K562 (cell line): Measurements from ENCODE around the gene HAS3. TPM values are rescaled to one million over a fixed set of nuclear protein-coding genes. Genes with fewer than 3 reads are reported as not detected.

Experiments used
- BRCA1 ChIP-seq, 2 experiments: fragments of 450-650 bp in 1 of 2; sonication (generic) in 1 of 2; formaldehyde crosslinking in 1 of 2; IDR thresholded peaks; 2 replicates each; pipeline versions ENCODE4 v1.5.0 to v1.6.1; 2017 to 2020; ENCODE audit warnings: mild to moderate bottlenecking in 1 of 2, missing genetic modification reagents in 1 of 2
- CBFA2T2 ChIP-seq: fragments of 450-650 bp; conservative IDR thresholded peaks from 2 replicates; pipeline ENCODE4 v1.6.1; 2017; ENCODE audit warnings: mild to moderate bottlenecking
- CCNT2 ChIP-seq: IDR thresholded peaks from 2 replicates; pipeline ENCODE4 v1.6.1; 2011; ENCODE audit warnings: borderline replicate concordance, low read depth, mild to moderate bottlenecking, moderate library complexity, mixed read lengths, low read length; ENCODE audit not compliant: insufficient read length; ENCODE audit errors: extremely low read depth
- ERF ChIP-seq: fragments of 450-650 bp; formaldehyde crosslinking; IDR thresholded peaks from 2 replicates; pipeline ENCODE4 v1.4.0; 2020; ENCODE audit warnings: mild to moderate bottlenecking, mixed read lengths
- GTF2B ChIP-seq: IDR thresholded peaks from 2 replicates; pipeline ENCODE4 v1.6.1; 2011; ENCODE audit not compliant: insufficient read length; ENCODE audit errors: extremely low read depth
- MTA3 ChIP-seq: fragments of 450-650 bp; formaldehyde crosslinking; IDR thresholded peaks from 2 replicates; pipeline ENCODE4 v1.6.1; 2017; ENCODE audit warnings: mild to moderate bottlenecking, borderline replicate concordance
- NR2F6 ChIP-seq: fragments of 450-650 bp; formaldehyde crosslinking; IDR thresholded peaks from 2 replicates; pipeline ENCODE4 v1.4.0; 2020; ENCODE audit warnings: mild to moderate bottlenecking
- NR4A1 ChIP-seq, 2 experiments: fragments of 250-450 bp in 1 of 2; fragments of 450-650 bp in 1 of 2; sonication (Bioruptor Pico) in 1 of 2; IDR thresholded peaks; 2 replicates each; pipeline versions ENCODE4 v1.4.0 to v1.6.1; 2016 to 2020; ENCODE audit warnings: mild to moderate bottlenecking in 2 of 2, missing compliant biosample characterization in 1 of 2, missing genetic modification characterization in 1 of 2, moderate library complexity in 1 of 2
- POLR2AphosphoS2 ChIP-seq: IDR thresholded peaks from 2 replicates; pipeline ENCODE4 v1.6.1; 2012; ENCODE audit warnings: low read length, improper control_type of control experiment
- POLR2AphosphoS5 ChIP-seq: IDR thresholded peaks from 2 replicates; pipeline ENCODE4 v1.6.1; 2011; ENCODE audit warnings: mild to moderate bottlenecking, low read depth, low read length, moderate library complexity; ENCODE audit not compliant: control insufficient read depth, insufficient read depth
- POLR2B ChIP-seq: fragments of 450-650 bp; IDR thresholded peaks from 2 replicates; pipeline ENCODE4 v1.6.1; 2018; ENCODE audit warnings: low read depth; ENCODE audit not compliant: partially characterized antibody
- SFPQ ChIP-seq: fragments of 200-400 bp; formaldehyde crosslinking; IDR thresholded peaks from 2 replicates; pipeline ENCODE4 v1.6.1; 2017; ENCODE audit warnings: mild to moderate bottlenecking, low read depth, low read length, moderate library complexity
- STAT6 ChIP-seq: sonication (generic); formaldehyde crosslinking; IDR thresholded peaks from 2 replicates; pipeline ENCODE4 v1.8.1; 2023; ENCODE audit warnings: mild to moderate bottlenecking, missing genetic modification reagents
- ZNF253 ChIP-seq: fragments of 250-450 bp; sonication (Bioruptor Pico); conservative IDR thresholded peaks from 2 replicates; pipeline ENCODE4 v1.6.1; 2021; ENCODE audit warnings: mild to moderate bottlenecking
- ZNF274 ChIP-seq: IDR thresholded peaks from 2 replicates; pipeline ENCODE4 v1.6.1; 2011; ENCODE audit warnings: low read depth, mild to moderate bottlenecking, low read length, moderate library complexity, borderline replicate concordance
- ZNF316 ChIP-seq: fragments of 450-650 bp; IDR thresholded peaks from 2 replicates; pipeline ENCODE4 v1.6.1; 2016
- ZNF584 ChIP-seq: fragments of 200-800 bp; sonication (Bioruptor generic); IDR thresholded peaks from 2 replicates; pipeline ENCODE4 v1.6.1; 2016; ENCODE audit warnings: low read depth, mild to moderate bottlenecking, missing genetic modification characterization, missing compliant biosample characterization
- ZNF592 ChIP-seq: fragments of 450-650 bp; IDR thresholded peaks from 2 replicates; pipeline ENCODE4 v1.6.1; 2017; ENCODE audit warnings: antibody characterized with exemption, mild to moderate bottlenecking
- polyA plus RNA-seq, 8 experiments: library from polyadenylated mRNA; depleted of rRNA in 4 of 8; stranded (reverse) in 5 of 8; unstranded in 3 of 8; fragments of >200 nt; fragmentation: Nextera tagmentation in 2 of 8; fragmentation: Illumina TruSeq in 1 of 8; extraction: Ambion mirVana in 2 of 8; extraction: Trizol in 1 of 8; gene quantifications; 2 replicates each; pipeline versions ENCODE4 v1.2.1 to v1.2.3, GENCODE V29; 2011 to 2014; ENCODE audit warnings: inconsistent platforms in 1 of 8, missing spikeins in 1 of 8
- total RNA-seq, 7 experiments: library from RNA; depleted of rRNA in 6 of 7; stranded (reverse); fragments of >200 nt in 6 of 7; fragmentation: Illumina TruSeq in 2 of 7; extraction: Trizol in 2 of 7; gene quantifications; 2 replicates each; pipeline versions ENCODE4 v1.2.1 to v1.2.3, GENCODE V29; 2011 to 2021; ENCODE audit warnings: low replicate concordance in 1 of 7

The HAS3 gene
- total and polyA plus RNA-seq, 9 of the 15 experiments (the other 6 are each of a cell fraction or from before 2014, with no cell fraction given), result 0.04 to 0.33 (median 0.13) TPM; not detected in 1

GRCh38 chr16:69131839-69132423 is 26.5 kb downstream of the HAS3 start (continued):
- TF ChIP-seq ZNF274 (no peak), POLR2AphosphoS5 (no peak), GTF2B (no peak), CBFA2T2 (no peak), ZNF316 (no peak), ZNF592 (no peak), MTA3 (no peak), POLR2B (peak; percentile 87), SFPQ (no peak), ZNF584 (CRISPR knock-in tag) (no peak), BRCA1 (IDR thresholded peaks at IDR 0.05) (no peak), BRCA1 (CRISPR knock-in tag; IDR thresholded peaks at IDR 0.05) (no peak), STAT6 (CRISPR knock-in tag) (no peak), POLR2AphosphoS2 (no peak), CCNT2 (no peak), ZNF253 (CRISPR knock-in tag) (no peak), NR2F6 (no peak), ERF (CRISPR knock-in tag) (0 out of 2 replicates have a peak, but pooled peaks have one; percentile 46), NR4A1 (CRISPR knock-in tag; IDR thresholded peaks at IDR 0.05) (0 out of 2 replicates have a peak, but pooled peaks have one; percentile 50), NR4A1 (tag; IDR thresholded peaks at IDR 0.05) (no peak)
